T follicular helper cell (primary cell): ENCODE results near the gene TBL2.
"Not testable (repeated sequence)": the region's sequence is repeated elsewhere in the genome, so short reads cannot be mapped to it uniquely, and the experiment has no call there.

Experiments used
- DNase-seq: peaks from one replicate; pipeline ENCODE4 v3.0.0-alpha.2; 2020; ENCODE audit warnings: low read depth

Gene TBL2

DNA sequence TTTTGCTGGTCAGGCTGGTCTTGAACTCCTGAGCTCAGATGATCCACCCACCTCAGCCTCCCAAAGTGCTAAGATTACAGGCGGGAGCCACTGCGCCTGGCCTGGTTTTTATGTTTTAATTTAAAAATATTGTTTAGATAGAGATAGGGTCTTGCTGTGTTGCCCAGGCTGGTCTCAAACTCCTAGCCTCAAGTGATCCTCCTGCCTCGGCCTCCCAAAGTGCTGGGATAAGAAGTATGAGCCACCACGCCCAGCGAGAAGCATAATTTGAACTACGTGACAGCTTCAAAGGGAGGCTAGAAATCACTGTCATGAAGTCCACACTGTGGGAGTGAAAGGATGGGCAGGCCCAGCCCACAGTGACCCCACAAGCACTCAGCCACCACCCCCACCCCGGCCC, 42.5 kb downstream of the TBL2 start:
- DNase-seq, result not testable (repeated sequence)

DNA sequence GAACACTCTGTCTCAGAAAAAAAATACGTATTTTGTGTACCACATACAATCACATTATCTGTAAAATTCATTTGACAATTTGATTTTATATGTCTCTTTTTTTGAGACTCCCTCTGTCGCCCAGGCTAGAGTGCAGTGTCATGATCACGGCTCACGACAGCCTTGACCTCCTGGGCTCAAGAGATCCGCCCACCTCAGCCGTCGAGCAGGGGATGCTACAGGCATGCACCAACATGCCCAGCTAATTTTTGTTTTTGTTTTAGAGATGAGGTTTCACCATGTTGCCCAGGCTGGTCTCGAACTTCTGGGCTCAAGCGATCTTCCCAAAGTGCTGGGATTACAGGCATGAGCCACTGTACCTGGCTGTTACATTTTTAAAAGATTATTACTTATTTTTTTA, 44.6 kb downstream of the TBL2 start:
- no peak for DNase-seq

DNA sequence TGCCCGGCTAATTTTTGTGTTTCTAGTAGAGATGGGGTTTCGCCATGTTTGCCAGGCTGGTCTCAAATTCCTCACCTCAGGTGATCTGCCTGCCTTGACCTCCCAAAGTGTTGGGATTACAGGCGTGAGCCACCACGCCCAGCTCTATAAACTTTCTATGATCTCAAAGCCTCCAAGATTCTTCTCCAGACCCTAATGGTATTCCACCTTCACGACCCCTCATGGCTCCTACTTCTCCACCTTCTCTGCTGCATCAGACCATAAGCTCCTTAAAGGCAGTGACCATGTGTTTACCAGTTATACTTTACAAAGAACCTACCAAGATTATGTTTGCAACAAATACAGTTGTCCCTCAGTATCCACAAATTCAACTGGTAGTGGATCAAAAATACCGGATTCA, 46.2 kb downstream of the TBL2 start:
- DNase-seq, result no peak

DNA sequence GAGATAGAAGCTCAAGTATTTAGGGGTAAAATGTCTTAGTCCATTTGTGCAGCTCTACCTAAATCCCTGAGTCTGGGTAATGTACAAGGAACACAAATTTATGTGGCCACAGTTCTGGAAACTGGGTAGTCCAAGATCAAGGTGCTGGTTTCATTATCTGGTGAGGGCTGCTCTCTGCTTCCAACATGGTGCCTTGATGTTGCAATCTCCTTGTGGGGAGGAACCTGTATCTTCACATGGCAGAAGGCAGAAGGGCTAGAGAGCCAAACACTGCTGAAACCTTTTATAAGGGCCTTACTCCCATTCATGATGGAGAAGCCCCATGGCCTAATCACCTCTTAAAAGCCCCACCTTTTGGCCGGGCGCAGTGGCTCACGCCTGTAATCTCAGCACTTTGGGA, 47.6 kb downstream of the TBL2 start:
- no peak for DNase-seq

DNA sequence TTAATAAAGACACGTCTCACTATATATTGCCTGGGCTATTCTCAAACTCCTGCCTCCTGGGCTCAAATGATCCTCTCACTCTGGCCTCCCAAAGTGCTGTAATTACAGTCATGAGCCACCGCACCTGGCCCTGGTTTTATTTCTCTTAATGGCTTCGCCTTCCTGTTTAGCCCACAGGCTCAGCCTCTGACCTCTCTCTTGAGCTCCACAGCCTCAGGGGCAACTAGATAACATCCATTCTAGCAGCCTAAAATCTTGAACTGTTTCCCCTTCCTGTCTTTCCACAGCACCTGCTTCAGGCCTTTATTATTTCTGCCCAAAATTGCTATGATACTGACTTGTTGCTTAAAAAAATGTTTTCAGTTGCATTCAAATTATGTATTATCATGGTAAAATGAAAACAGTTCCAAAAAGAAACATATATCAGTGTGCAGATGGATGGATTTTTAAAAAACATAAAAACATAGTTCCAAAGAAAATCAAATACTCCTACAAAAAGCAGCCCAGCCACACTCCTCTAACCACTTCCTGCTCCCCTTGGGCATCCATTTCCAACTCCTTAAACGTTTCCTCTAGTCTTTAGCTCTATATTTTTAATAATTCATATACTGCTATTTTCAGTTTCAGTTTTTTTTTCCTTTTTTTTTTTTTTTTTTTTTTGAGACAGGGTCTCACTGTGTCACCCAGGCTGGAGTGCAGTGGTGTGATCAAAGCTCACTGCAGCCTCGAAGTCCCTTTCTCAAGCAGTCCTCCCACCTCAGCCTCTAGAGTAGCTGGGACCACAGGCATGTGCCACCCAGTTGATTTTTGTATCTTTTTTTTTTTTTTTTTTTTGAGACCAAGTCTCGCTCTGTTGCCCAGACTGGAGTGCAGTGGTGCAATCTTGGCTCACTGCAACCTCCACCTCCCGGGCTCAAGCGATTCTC, 51.2 kb downstream of the TBL2 start:
- no peak for DNase-seq

DNA sequence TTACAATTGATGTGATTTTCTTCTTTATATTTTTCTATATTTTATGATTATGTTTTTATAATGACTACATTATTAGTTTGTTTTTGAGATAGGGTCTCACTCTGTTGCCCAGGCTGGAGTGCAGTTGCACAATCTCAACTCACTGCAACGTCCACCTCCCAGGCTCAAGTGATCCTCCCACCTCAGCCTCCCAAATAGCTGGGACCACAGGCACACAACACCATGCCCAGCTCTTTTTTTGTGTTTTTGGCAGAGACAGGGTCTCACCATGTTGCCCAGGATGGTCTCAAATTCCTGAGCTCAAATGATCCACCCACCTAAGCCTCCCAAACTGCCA, 52.3 kb downstream of the TBL2 start:
- not testable (repeated sequence) for DNase-seq

DNA sequence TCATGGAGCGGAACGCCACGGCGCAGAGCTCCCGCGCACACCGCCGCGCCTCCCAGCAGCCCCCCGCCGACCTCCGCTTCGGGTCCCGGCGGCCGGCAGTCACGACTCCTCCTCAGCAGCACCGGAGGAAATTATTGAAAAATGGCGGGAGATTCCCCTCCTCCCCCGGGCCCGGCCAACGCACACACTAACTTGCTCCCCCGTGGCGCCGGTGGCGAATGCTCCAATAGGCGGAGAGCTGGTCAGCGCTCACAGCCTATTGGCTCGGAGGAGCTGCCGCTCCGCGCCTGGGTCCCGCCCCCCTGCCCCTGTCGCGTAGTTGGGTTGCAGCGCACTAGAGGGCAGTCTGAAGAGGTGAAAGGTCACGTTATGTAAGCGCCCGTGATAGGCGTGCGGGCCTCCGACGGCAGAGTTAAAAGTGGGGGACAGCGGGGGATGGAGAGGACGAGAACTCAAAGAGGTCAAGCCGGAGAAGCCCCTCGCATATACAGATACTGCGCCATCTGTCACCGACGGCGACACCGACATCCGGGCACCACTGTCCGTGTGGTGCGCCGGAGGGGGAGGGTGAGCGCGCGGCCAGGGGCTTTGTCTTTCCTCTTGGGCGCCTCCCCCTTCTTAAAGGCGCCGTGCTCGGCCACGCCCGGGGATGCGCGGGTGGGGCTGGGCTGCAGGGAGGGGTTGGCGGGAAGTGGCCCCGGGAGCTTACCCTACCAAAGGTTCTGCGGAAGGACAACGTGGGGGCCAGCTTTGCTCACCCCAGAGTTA, 56.1 kb downstream of the TBL2 start, which contains the start of gene BAZ1B:
Gene BAZ1B (minus strand): TSS at position 189 of the 768 bp plus-strand sequence. CDS start 360 bp downstream, outside the sequence.
- DNase-seq, result peak; percentile 94

DNA sequence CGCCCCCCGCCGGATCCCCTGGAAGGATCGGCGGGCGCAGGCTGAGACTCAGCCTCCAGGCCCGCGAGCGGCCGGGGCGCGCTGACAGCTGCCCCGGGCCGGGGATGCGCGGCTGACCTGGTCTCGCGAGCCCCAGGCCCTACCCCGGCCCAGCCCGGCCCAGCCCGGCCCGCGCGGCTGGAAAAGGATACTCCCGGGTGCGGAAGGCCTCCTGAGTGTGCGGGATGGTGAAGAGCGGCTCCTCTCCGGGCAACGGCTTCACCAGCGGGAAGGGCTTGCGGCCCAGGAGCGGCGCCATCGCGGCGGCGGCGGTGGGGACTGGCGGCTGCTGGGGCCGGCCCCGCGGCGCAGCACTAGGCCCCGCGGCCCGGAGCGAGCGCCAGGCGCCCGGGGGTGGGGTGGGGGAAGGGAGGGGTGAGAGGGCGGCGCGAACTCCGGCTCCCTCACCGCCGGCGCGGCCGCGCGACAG, 56.7 kb downstream of the TBL2 start:
- DNase-seq, result no peak

DNA sequence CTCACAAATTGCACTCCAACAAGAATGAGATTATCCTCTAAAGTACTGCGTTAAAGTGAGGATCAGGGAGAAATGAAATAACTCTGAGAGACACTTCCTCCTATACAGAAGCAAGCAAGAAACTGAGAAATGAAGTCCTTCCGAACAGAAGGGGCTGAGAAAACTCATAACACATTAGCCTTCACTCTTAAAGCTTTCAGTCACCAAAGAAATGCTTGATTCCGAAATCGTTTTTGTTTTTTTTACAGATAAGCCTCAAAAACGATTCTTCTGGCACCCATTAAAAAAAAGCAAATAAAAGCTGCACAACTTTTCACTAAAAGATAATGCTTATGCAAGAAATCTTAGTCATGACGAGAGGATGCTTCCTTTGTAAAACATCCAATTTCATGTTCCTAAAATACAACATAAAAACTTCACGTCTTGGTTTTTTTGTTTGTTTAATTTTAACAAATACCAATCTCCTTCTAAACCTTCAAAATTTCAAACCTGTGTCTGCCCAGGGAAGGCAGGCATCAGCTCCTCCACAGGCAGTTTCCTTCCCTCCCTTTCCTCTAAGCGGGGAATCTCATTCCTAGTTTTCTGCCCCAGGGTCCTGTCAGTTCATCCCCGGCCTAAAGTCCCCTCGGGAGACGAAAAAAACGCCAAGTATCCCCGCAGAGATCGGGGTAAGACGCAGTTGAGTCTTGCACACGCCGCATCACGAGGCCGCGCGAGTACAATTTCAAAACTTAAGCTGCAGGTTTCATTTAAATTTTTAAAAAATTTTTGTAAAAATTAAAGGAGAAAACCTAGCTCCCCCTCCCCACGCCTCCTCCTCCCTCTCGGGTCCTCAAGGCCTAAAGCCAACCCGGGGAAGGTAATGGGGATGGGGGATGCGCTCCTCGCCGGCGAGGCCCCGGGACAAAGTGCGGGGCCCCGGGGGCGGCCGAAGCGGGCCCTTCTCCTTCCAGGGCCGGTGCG, 57.4 kb downstream of the TBL2 start:
- no peak for DNase-seq

DNA sequence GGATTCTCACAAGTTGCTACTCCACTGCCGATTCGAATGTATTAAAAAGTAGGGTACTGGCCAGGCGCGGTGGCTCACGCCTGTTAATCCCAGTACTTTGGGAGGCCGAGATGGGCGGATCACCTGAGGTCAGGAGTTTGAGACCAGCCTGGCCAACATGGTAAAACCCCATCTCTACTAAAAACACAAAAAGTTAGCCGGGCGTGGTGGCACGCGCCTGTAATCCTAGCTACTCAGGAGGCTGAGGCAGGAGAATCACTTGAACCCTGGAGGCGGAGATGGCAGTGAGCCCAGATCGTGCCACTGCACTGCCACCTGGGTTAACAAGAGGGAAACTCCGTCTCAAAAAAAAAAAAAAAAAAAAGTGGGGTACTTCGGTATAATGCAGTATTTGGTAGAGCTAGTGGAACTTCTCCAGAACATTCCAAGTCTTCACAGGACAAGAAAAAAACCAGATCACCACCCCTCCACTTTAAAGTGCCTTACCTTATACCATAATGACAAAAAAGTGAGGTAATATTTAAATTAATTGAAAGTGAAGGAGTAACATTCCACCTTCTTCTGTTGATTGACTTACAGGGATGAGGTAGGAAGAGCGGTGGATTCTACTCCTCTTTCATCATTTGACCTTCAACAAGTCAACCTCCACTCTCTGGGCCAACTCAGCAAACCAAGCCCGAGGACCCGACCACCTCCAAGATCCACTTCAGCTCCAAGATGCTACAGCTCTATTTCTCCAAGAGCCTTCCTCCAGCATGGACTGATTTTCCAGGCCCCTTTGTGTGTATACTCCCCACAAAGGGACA, 58.3 kb downstream of the TBL2 start:
- DNase-seq, result no peak

DNA sequence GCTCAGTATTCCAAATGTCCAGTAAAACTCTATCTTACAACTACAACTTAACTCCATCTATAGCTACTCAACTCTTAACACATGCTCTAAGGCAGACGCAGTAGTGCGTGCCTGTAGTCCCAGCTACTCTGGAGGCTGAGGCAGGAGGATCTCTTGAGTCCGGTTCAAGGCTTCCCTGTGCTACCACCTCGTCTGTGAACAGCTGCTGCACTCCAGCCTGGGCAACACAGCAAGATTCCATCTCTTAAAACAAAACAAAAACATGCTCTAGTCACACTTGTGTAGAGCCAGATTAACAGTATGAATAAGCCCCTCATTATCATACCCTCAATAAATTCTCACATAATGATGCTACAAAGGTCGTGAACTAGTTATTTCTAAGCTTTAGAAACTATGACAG, 59.9 kb downstream of the TBL2 start:
- no peak for DNase-seq
